Endothelial cell of umbilical vein (primary cell): ENCODE results near the gene TXNDC8. TPM values are rescaled to one million over a fixed set of nuclear protein-coding genes. Genes with fewer than 3 reads are reported as not detected.
A peak's percentile ranks its signal among the peaks of the same experiment; 100 is the strongest.

Source experiments
- BruUV-seq: library from RNA; stranded (reverse); fragments of 400-500 nt; replicated peaks from 2 replicates; lab custom pipeline; 2021; lab: Mats Ljungman, UMichigan
- CTCF ChIA-PET: fragments of 300-600, 350-600 bp; sonication (Branson Sonifier 250); formaldehyde crosslinking; loops from one replicate; lab custom pipeline; 2021; ENCODE audit warnings: antibody characterized with exemption, inconsistent platforms; lab: Charles Lee
- POLR2A ChIA-PET: fragments of 300-600, 350-600 bp; sonication (Branson Sonifier 250); formaldehyde crosslinking; loops from one replicate; lab custom pipeline; 2021; ENCODE audit warnings: antibody characterized with exemption, inconsistent platforms; lab: Charles Lee
- DNase-seq: peaks from one replicate; pipeline ENCODE4 v3.0.0-alpha.2; 2011; ENCODE audit warnings: low read depth, low spot score
- FAIRE-seq: peaks from 2 replicates; lab custom pipeline; 2011; peaks lifted over from hg19 to GRCh38; lab: Jason Lieb, UNC
- H2AFZ ChIP-seq: 2 replicates; pipeline ENCODE4 v1.6.0; 2012; ENCODE audit warnings: low read depth, low read length, control low read depth, inconsistent platforms
- H3K27ac ChIP-seq: 2 replicates; pipeline ENCODE4 v1.5.1; 2011; ENCODE audit warnings: low read depth, mild to moderate bottlenecking, control low read depth, low read length, moderate library complexity; ENCODE audit not compliant: insufficient read depth
- H3K27me3 ChIP-seq, 2 experiments: 2 replicates each; pipeline versions ENCODE4 v1.6.0 to v1.6.1; 2011; ENCODE audit warnings: low read length in 2 of 2, mixed read lengths in 1 of 2; ENCODE audit not compliant: control insufficient read depth in 2 of 2, insufficient read depth in 2 of 2
- H3K36me3 ChIP-seq, 2 experiments: 2 replicates in 1 of 2; 3 replicates in 1 of 2; pipeline ENCODE4 v1.5.1; 2011; ENCODE audit warnings: low read length in 2 of 2, mild to moderate bottlenecking in 1 of 2, moderate library complexity in 1 of 2; ENCODE audit not compliant: control insufficient read depth in 2 of 2, insufficient read depth in 2 of 2; ENCODE audit errors: extremely low read depth in 1 of 2
- H3K4me1 ChIP-seq: 3 replicates; pipeline ENCODE4 v1.5.1; 2011; ENCODE audit warnings: mild to moderate bottlenecking, low read length; ENCODE audit not compliant: control insufficient read depth, insufficient read depth; ENCODE audit errors: extremely low read depth
- H3K4me2 ChIP-seq: 2 replicates; pipeline ENCODE4 v1.6.1; 2011; ENCODE audit warnings: low read length, control low read depth, mixed read lengths; ENCODE audit not compliant: insufficient read depth
- H3K4me3 ChIP-seq, 3 experiments: fragments of 200-600 bp in 1 of 3; sonication (generic), shearing (Covaris generic) in 1 of 3; replicated peaks in 1 of 3; 2 replicates each; pipeline ENCODE4 v1.5.1; 2011 to 2016; ENCODE audit warnings: control low read depth in 3 of 3, low read length in 3 of 3, mild to moderate bottlenecking in 2 of 3, inconsistent platforms in 1 of 3, low read depth in 1 of 3, moderate library complexity in 1 of 3; ENCODE audit not compliant: insufficient read depth in 1 of 3
- H3K79me2 ChIP-seq: 2 replicates; pipeline ENCODE4 v1.6.0; 2012; ENCODE audit warnings: low read length, inconsistent platforms; ENCODE audit not compliant: control insufficient read depth, insufficient read depth
- H3K9ac ChIP-seq: replicated peaks from 2 replicates; pipeline ENCODE3; 2011; ENCODE audit warnings: low read length, control low read depth; ENCODE audit not compliant: insufficient read depth; ENCODE audit errors: extremely low read depth
- H3K9me1 ChIP-seq: replicated peaks from 3 replicates; pipeline ENCODE4 v1.6.0; 2011; ENCODE audit warnings: mild to moderate bottlenecking, low read length; ENCODE audit not compliant: control insufficient read depth, insufficient read depth; ENCODE audit errors: extremely low read depth
- H3K9me3 ChIP-seq: replicated peaks from 2 replicates; pipeline ENCODE4 v1.5.1; 2012; ENCODE audit warnings: low read length, inconsistent platforms; ENCODE audit not compliant: control insufficient read depth, insufficient read depth
- H4K20me1 ChIP-seq: replicated peaks from 2 replicates; pipeline ENCODE3; 2011; ENCODE audit warnings: mild to moderate bottlenecking, low read length; ENCODE audit not compliant: control insufficient read depth, insufficient read depth; ENCODE audit errors: extremely low read depth
- EZH2 ChIP-seq: IDR thresholded peaks from 2 replicates; pipeline ENCODE4 v1.6.1; 2012; ENCODE audit warnings: borderline replicate concordance, low read depth, mild to moderate bottlenecking, moderate library complexity, low read length, inconsistent platforms; ENCODE audit not compliant: severe bottlenecking
- FOS ChIP-seq: IDR thresholded peaks from 2 replicates; pipeline ENCODE4 v1.6.1; 2011; ENCODE audit warnings: mild to moderate bottlenecking, low read length, moderate library complexity, borderline replicate concordance; ENCODE audit not compliant: insufficient read depth
- GATA2 ChIP-seq: IDR thresholded peaks from 2 replicates; pipeline ENCODE4 v1.7.0; 2011; ENCODE audit warnings: low read depth, mild to moderate bottlenecking, moderate library complexity, mixed read lengths, low read length; ENCODE audit not compliant: insufficient read length, insufficient read depth
- MYC ChIP-seq: IDR thresholded peaks from one replicate; pipeline ENCODE4 v1.6.1; 2011; ENCODE audit warnings: mild to moderate bottlenecking, low read depth, low read length
- POLR2A ChIP-seq: IDR thresholded peaks from 2 replicates; pipeline ENCODE4 v1.6.1; 2012; ENCODE audit warnings: low read depth, mild to moderate bottlenecking, control low read depth, low read length
- dilution Hi-C: fragments of 300-500 bp; cut with MboI; formaldehyde crosslinking; loops from one replicate; pipeline ENCODE4 v1.15.0; 2019; ENCODE audit warnings: low sequenced_read_pairs; ENCODE audit not compliant: extremely low pct_ligation_motif_present
- intact Hi-C: fragments of 100-400 bp; cut with micrococcal nuclease; formaldehyde crosslinking; loops from one replicate; pipeline ENCODE4 v1.10.0; 2022
- polyA plus RNA-seq, 4 experiments: library from polyadenylated mRNA; depleted of rRNA in 3 of 4; stranded (reverse) in 3 of 4; unstranded in 1 of 4; fragments of >200 nt; gene quantifications; 2 replicates each; pipeline versions ENCODE4 v1.2.1 to v1.2.3, GENCODE V29; 2011 to 2012; ENCODE audit warnings: missing spikeins in 1 of 4
- total RNA-seq: library from RNA; stranded (reverse); gene quantifications from 2 replicates; pipeline ENCODE4 v1.2.3, GENCODE V29; 2021
- TF ChIP-seq, protein P1 (sequence below): IDR thresholded peaks from 2 replicates; pipeline ENCODE4 v1.6.1; 2011; ENCODE audit not compliant: insufficient read depth, insufficient read length
- TF ChIP-seq, protein P2 (sequence below), 2 donors: IDR thresholded peaks; 1 replicate in 1 of 2; 2 replicates in 1 of 2; pipeline ENCODE4 v1.5.1; 2011; ENCODE audit warnings: low read length in 2 of 2, mild to moderate bottlenecking in 2 of 2, moderate library complexity in 2 of 2, control low read depth in 1 of 2, inconsistent platforms in 1 of 2, low read depth in 1 of 2; ENCODE audit not compliant: insufficient read depth in 1 of 2; ENCODE audit errors: extremely low read depth in 1 of 2

The TXNDC8 gene
- total and polyA plus RNA-seq, 2 donors (not counting 3 experiments of a cell fraction or from before 2014, with no cell fraction given): not detected

DNA sequence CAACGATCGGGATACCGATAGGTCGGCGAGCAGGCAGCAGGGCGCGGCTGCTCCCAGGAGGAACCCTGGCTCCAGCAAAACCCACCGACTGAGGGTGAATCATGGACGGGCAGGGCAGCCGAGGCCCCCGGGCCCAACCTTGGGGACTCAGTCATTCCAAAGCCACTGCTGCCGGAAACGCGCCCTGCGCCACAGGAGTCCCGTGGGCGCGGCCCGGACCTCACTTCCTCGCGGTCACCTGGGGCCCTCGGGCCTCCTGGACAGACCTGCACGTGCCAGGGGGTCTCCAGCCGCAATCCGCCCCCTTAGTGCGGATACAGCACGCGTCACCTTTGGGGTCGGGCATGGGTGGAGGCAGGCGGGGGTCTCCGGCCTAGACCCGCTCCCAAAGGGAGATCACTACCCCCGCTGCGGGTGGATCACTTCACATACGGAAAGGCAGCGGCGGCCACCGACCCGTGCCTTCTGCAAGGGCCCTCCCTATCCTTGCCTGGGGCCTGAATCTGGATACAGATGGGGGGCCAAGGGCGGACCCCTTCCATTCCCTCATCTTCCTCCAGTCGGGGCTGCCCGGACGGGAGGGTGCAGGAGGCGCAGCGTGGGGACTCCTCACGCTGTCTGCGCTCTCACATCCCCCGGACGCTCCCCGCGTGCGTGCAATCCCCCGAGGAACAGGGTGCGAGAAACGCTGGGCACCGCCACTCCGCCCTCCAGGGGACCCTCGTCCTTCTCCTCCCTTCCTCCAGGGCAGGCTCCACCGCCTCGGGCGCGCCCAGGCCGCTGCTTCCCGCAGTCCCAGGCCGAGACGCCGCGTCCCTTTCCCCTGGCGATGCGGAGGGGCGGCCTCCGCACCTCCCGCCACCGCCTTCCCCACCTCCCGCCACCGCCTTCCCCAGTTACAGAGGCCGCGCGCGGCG, 81.9 kb downstream of the TXNDC8 start:
- dilution Hi-C loops (no loop called here), intact Hi-C loops (loop anchor here (1.0 to 10.0 kb wide), 4 partner anchors 73 to 437 kb away; no protein-coding TSS in a partner anchor)
- no TSS peak for BruUV-seq
- Histone ChIP-seq H3K27ac (peak overlapping the region; percentile 22), H3K79me2 (peaks cover 54% of the 10 kb centered on the region), H3K9ac (peak overlapping the region; percentile 74), H3K9me1 (no peaks in the 10 kb centered on the region), H3K4me3 (peak overlapping the region; percentile 34 to 93 (median 77)), H3K9me3 (no peaks in the 10 kb centered on the region), H3K36me3 (no peaks in the 10 kb centered on the region), H2AFZ (peak overlapping the region; percentile 59), H4K20me1 (no peaks in the 10 kb centered on the region), H3K4me2 (peak overlapping the region; percentile 67), H3K27me3 (no peaks in the 10 kb centered on the region), H3K4me1 (peaks cover 23% of the 10 kb centered on the region)
- CTCF ChIA-PET: interaction anchor here (0.9 to 2.5 kb wide), 6 partner anchors 13 to 368 kb away, joined by 3 to 10 read pairs (median 4); no protein-coding TSS in a partner anchor
- POLR2A ChIA-PET: interaction anchor here (0.6 to 1.1 kb wide), 8 partner anchors 13 to 212 kb away, joined by 3 to 6 read pairs (median 3); no protein-coding TSS in a partner anchor
- DNase-seq (peak; percentile 41), FAIRE-seq (no peak)
- TF ChIP-seq GATA2: no peak
- TF ChIP-seq FOS: peak; percentile 1
- TF ChIP-seq POLR2A: no peak
- no peak for TF ChIP-seq EZH2
- no peak for TF ChIP-seq MYC
- TF ChIP-seq, protein P1, sequence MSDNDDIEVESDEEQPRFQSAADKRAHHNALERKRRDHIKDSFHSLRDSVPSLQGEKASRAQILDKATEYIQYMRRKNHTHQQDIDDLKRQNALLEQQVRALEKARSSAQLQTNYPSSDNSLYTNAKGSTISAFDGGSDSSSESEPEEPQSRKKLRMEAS: no peak
- TF ChIP-seq, protein P2, sequence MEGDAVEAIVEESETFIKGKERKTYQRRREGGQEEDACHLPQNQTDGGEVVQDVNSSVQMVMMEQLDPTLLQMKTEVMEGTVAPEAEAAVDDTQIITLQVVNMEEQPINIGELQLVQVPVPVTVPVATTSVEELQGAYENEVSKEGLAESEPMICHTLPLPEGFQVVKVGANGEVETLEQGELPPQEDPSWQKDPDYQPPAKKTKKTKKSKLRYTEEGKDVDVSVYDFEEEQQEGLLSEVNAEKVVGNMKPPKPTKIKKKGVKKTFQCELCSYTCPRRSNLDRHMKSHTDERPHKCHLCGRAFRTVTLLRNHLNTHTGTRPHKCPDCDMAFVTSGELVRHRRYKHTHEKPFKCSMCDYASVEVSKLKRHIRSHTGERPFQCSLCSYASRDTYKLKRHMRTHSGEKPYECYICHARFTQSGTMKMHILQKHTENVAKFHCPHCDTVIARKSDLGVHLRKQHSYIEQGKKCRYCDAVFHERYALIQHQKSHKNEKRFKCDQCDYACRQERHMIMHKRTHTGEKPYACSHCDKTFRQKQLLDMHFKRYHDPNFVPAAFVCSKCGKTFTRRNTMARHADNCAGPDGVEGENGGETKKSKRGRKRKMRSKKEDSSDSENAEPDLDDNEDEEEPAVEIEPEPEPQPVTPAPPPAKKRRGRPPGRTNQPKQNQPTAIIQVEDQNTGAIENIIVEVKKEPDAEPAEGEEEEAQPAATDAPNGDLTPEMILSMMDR (IDR thresholded peaks at IDR 0.05; ENCODE audit: extremely low read depth in 1 of 2, insufficient read depth in 1 of 2, low read depth in 1 of 2, low read length in 2 of 2): no peak
